Nephron (organoid): ENCODE results near the gene RDX.

Source experiments
- H3K27ac Mint-ChIP-seq, 3 experiments: 2 replicates each; pipeline ENCODE4 v1.8.0; 2020; ENCODE audit warnings: mixed read lengths in 3 of 3, mild to moderate bottlenecking in 2 of 3, moderate library complexity in 1 of 3
- H3K27me3 Mint-ChIP-seq: 2 replicates; pipeline ENCODE4 v1.8.0; 2021; ENCODE audit warnings: low read depth, mild to moderate bottlenecking, moderate library complexity, mixed read lengths
- H3K36me3 Mint-ChIP-seq: 2 replicates; pipeline ENCODE4 v1.8.0; 2020; ENCODE audit warnings: low read depth, mixed read lengths
- H3K4me1 Mint-ChIP-seq: 2 replicates; pipeline ENCODE4 v1.8.0; 2020; ENCODE audit warnings: mixed read lengths
- H3K4me3 Mint-ChIP-seq, 3 experiments: 2 replicates each; pipeline ENCODE4 v1.8.0; 2020; ENCODE audit warnings: mild to moderate bottlenecking in 3 of 3, mixed read lengths in 3 of 3, moderate library complexity in 2 of 3
- H3K9me3 Mint-ChIP-seq: 2 replicates; pipeline ENCODE4 v1.8.0; 2020; ENCODE audit warnings: mixed read lengths
- CTCF ChIP-seq, 3 experiments: fragments of 200-600 bp; sonication (generic); IDR thresholded peaks; one replicate each; pipeline ENCODE4 v1.5.0; 2021; ENCODE audit warnings: antibody characterized with exemption in 3 of 3; ENCODE audit not compliant: unreplicated experiment in 3 of 3

RDX gene

DNA sequence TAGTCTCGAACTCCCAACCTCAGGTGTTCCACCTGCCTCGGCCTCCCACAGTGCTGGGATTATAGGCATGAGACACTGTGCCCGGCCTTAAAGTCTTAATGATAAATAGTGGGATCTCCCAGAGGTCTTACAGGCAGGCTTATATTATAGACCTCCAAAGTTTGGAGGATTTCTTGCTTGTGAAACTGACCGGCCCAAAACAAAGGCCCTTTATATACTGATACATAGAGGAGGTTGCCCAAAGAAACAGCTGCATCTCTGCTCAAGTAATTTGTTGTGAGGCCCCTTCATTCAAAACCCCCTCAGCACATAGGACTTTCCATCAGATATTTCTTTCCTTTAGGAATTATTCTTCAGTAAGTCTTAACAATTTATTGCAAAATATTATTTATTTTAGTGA lies 27.4 kb upstream of the RDX start:
- peaks cover 25% of the 10 kb centered on the region for H3K4me1 Mint-ChIP-seq
- H3K27ac Mint-ChIP-seq: no peak overlapping the region
- H3K9me3 Mint-ChIP-seq: peaks cover 12% of the 10 kb centered on the region
- TF ChIP-seq CTCF (IDR thresholded peaks at IDR 0.05; ENCODE audit: unreplicated experiment in 3 of 3): no peak
- no peak overlapping the region for H3K4me3 Mint-ChIP-seq
- no peaks in the 10 kb centered on the region for H3K36me3 Mint-ChIP-seq
- no peaks in the 10 kb centered on the region for H3K27me3 Mint-ChIP-seq

- Mint-ChIP-seq H3K27ac (no peak overlapping the region), H3K9me3 (no peaks in the 10 kb centered on the region), H3K36me3 (no peaks in the 10 kb centered on the region), H3K27me3 (no peaks in the 10 kb centered on the region), H3K4me3 (no peak overlapping the region), H3K4me1 (peaks cover 38% of the 10 kb centered on the region)
- TF ChIP-seq CTCF (IDR thresholded peaks at IDR 0.05; ENCODE audit: unreplicated experiment in 3 of 3): no peak
Observed at GRCh38 chr11:110319501-110319900, 23.1 kb upstream of the RDX start.

DNA sequence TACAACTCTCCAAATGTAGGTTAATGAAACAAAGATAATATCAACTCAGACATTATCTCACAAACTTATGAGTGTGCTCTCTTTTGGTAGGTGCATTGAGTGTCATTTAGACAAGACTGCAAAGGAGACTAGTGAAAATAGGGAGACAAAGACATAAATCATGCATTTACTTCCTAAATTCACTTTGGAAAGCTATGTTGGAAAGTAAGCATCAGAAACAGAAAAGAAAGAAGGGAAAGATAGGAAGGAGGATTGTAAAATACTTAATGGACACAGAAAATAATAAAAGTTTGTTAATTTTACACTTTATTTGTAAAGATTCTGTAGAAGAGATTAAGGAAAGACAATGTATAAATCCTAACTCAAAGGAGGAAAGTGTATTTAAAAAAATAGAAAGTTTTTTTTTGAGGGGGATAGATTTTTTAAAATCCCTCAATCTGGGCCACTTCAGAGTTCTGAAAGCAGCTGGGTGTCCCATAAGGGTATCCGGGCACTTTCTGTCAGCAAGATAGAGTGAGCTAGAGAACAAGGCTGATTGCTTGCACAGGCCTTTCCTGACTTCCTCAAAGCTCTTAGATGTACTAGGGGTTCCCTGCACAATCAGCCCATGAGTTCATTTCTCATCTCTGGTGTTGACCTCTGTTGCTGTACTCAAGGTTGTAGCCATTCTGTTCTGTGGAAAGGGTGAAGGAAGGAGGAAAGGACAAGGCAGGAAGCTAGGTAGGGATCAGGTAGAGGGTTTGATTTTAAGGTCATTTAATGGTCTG lies 22.4 kb upstream of the RDX start:
- Mint-ChIP-seq H3K9me3 (no peaks in the 10 kb centered on the region), H3K4me1 (peaks cover 35% of the 10 kb centered on the region), H3K4me3 (no peak overlapping the region), H3K27ac (no peak overlapping the region), H3K36me3 (no peaks in the 10 kb centered on the region), H3K27me3 (no peaks in the 10 kb centered on the region)
- TF ChIP-seq CTCF (IDR thresholded peaks at IDR 0.05; ENCODE audit: unreplicated experiment in 3 of 3): no peak

- H3K4me3 Mint-ChIP-seq: no peak overlapping the region
- TF ChIP-seq CTCF (IDR thresholded peaks at IDR 0.05; ENCODE audit: unreplicated experiment in 3 of 3): no peak
- peak overlapping the region in 1 of 3 experiments; percentile 12 for H3K27ac Mint-ChIP-seq
- no peaks in the 10 kb centered on the region for H3K9me3 Mint-ChIP-seq
- H3K36me3 Mint-ChIP-seq: no peaks in the 10 kb centered on the region
- H3K27me3 Mint-ChIP-seq: no peaks in the 10 kb centered on the region
- peaks cover 32% of the 10 kb centered on the region for H3K4me1 Mint-ChIP-seq
Observed at GRCh38 chr11:110317516-110317932, 21.1 kb upstream of the RDX start.

DNA sequence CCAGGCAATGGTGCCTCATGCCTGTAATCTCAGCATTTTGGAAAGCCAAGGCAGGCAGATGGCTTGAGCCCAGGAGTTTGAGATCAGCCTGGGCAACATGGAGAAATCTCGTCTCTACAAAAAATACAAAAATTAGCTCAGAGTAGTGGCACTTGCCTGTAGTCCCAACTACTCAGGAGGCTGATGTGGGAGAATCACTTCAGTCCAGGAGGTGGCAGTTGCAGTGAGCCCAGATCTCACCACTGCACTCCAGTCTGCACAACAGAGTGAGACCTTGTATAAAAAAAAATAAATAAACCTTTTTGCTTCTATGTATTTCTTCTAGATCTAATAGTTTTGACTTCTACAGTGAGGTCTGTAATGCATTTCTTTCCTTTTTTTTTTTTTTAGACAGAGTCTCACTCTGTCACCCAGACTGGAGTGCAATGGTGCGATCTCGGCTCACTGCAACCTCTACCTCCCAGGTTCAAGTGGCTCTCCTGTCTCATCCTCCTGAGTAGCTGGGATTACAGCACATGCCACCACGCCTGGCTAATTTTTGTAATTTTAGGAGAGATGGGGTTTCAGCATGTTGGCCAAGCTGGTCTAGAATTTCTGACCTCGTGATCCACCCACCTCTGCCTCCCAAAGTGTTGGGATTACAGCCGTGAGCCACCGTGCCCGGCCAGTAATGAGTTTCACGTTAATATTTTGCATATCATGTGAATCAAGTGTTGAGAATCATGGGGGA lies 18.1 kb upstream of the RDX start:
- no peaks in the 10 kb centered on the region for H3K9me3 Mint-ChIP-seq
- no peak for TF ChIP-seq CTCF (IDR thresholded peaks at IDR 0.05; ENCODE audit: unreplicated experiment in 3 of 3)
- peaks cover 36% of the 10 kb centered on the region for H3K4me1 Mint-ChIP-seq
- H3K36me3 Mint-ChIP-seq: no peaks in the 10 kb centered on the region
- H3K27ac Mint-ChIP-seq: no peak overlapping the region
- H3K4me3 Mint-ChIP-seq: no peak overlapping the region
- H3K27me3 Mint-ChIP-seq: no peaks in the 10 kb centered on the region
